Keratinocyte (primary cell): ENCODE results near the gene SNCG.

Source experiments
- CTCF ChIP-seq, 3 experiments: IDR thresholded peaks in 1 of 3; conservative IDR thresholded peaks in 1 of 3; optimal IDR thresholded peaks in 1 of 3; 2 replicates in 2 of 3; 3 replicates in 1 of 3; pipeline versions ENCODE3 to v1.5.1; 2011; ENCODE audit warnings: low read length in 3 of 3, mild to moderate bottlenecking in 3 of 3, moderate library complexity in 2 of 3, control low read depth in 1 of 3, inconsistent platforms in 1 of 3; ENCODE audit not compliant: insufficient read depth in 2 of 3; ENCODE audit errors: extremely low read depth in 1 of 3
- EZH2 ChIP-seq: IDR thresholded peaks from one replicate; pipeline ENCODE4 v1.6.1; 2012; ENCODE audit warnings: inconsistent platforms, mild to moderate bottlenecking, low read length, moderate library complexity

DNA sequence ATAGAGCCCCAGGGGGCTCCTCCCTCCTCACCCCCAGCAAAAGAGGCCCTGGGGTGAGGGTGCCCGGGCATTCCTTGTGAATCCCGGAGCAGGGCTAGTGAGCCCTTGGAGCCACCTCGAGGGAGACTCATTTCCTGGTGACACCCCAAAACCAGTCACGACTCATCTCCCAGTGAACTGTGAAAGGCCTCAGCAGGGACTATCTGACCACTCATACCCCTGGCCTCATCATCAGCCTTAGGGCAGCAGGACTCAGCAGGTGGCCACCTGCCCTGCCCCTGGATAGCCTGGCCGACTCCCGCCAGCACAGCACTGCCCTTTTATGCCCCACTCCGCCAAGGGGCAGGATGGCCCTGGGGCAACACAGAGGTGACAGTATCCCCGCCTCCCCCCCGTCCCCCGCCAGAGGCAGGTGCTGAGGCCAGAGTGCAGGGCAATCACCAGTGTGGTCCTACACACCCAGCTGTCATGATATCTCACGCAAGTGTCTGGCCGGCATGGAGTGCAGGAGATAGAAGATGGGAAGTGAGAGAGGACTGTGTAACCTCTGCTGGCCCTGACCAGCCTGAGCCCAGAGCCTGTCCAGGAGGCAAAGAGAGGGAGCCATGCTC lies 3.2 kb downstream of the SNCG start:
- TF ChIP-seq CTCF (optimal IDR thresholded peaks at IDR 0.05 in 1 of 3, IDR thresholded peaks at IDR 0.05 in 1 of 3, conservative IDR thresholded peaks at IDR 0.05 in 1 of 3; ENCODE audit: extremely low read depth in 1 of 3, insufficient read depth in 2 of 3, low read length in 3 of 3) (no peak), EZH2 (no peak)
